DND-41 (cell line): ENCODE data around the gene SFXN4.
"Not testable (repeated sequence)": the region's sequence is repeated elsewhere in the genome, so short reads cannot be mapped to it uniquely, and the experiment has no call there.

ENCODE experiments used
- ATAC-seq: fragments of 200-7000 bp; cut with Tn5 transposase; 3 replicates; pipeline ENCODE4 v1.9.1; 2021; ENCODE audit warnings: low read depth; ENCODE audit not compliant: insufficient read depth
- DNase-seq: peaks from one replicate; pipeline ENCODE4 v3.0.0-alpha.2; 2020
- H2AFZ ChIP-seq: 2 replicates; pipeline ENCODE4 v1.6.0; 2012; ENCODE audit warnings: low read depth, low read length
- H3K27ac ChIP-seq: 2 replicates; pipeline ENCODE4 v1.5.1; 2012; ENCODE audit warnings: low read length, inconsistent platforms
- H3K27me3 ChIP-seq: fragments of 200-600 bp; sonication (generic); 2 replicates; pipeline ENCODE4 v1.6.0; 2012; ENCODE audit warnings: low read length, mild to moderate bottlenecking, inconsistent platforms; ENCODE audit not compliant: insufficient read depth, poor library complexity
- H3K36me3 ChIP-seq: 2 replicates; pipeline ENCODE4 v1.5.1; 2012; ENCODE audit warnings: low read length, inconsistent platforms; ENCODE audit not compliant: insufficient read depth
- H3K4me1 ChIP-seq: 2 replicates; pipeline ENCODE4 v1.5.1; 2012; ENCODE audit warnings: mild to moderate bottlenecking, low read length; ENCODE audit not compliant: insufficient read depth
- H3K4me2 ChIP-seq: 2 replicates; pipeline ENCODE4 v1.6.0; 2012; ENCODE audit warnings: mild to moderate bottlenecking, moderate library complexity, low read length, inconsistent platforms; ENCODE audit not compliant: insufficient read depth
- H3K4me3 ChIP-seq, 2 experiments: fragments of 200-600 bp in 1 of 2; shearing (Covaris generic) in 1 of 2; 2 replicates each; pipeline ENCODE4 v1.5.1; 2012 to 2016; ENCODE audit warnings: inconsistent platforms in 2 of 2, low read length in 2 of 2, mild to moderate bottlenecking in 2 of 2, low read depth in 1 of 2, moderate library complexity in 1 of 2
- H3K79me2 ChIP-seq: 2 replicates; pipeline ENCODE4 v1.6.0; 2012; ENCODE audit warnings: low read length, inconsistent platforms; ENCODE audit not compliant: insufficient read depth
- H3K9ac ChIP-seq: 2 replicates; pipeline ENCODE4 v1.6.0; 2012; ENCODE audit warnings: low read depth, mild to moderate bottlenecking, inconsistent platforms, low read length, moderate library complexity
- H3K9me3 ChIP-seq: 2 replicates; pipeline ENCODE4 v1.5.1; 2012; ENCODE audit warnings: low read length, moderate library complexity, mild to moderate bottlenecking, inconsistent platforms; ENCODE audit not compliant: insufficient read depth, severe bottlenecking
- H4K20me1 ChIP-seq: 2 replicates; pipeline ENCODE4 v1.6.0; 2012; ENCODE audit warnings: low read length; ENCODE audit not compliant: insufficient read depth
- CTCF ChIP-seq: IDR thresholded peaks from 2 replicates; pipeline ENCODE4 v1.5.1; 2012; ENCODE audit warnings: borderline replicate concordance, low read length, moderate library complexity, mild to moderate bottlenecking; ENCODE audit not compliant: poor library complexity, severe bottlenecking; ENCODE audit errors: extremely low read depth
- EZH2 ChIP-seq: IDR thresholded peaks from 3 replicates; pipeline ENCODE4 v1.6.1; 2012; ENCODE audit warnings: borderline replicate concordance, low read depth, mild to moderate bottlenecking, moderate library complexity, low read length, inconsistent platforms; ENCODE audit not compliant: severe bottlenecking

Gene SFXN4

GRCh38 chr10:119153661-119154060, 11.9 kb downstream of the SFXN4 start:
- no peak overlapping the region for H3K9ac ChIP-seq
- ATAC-seq (no peak), DNase-seq (no peak)
- no peaks in the 10 kb centered on the region for H3K4me1 ChIP-seq
- no peak overlapping the region for H3K27ac ChIP-seq
- no peak overlapping the region for H3K4me3 ChIP-seq
- no peak overlapping the region for H3K4me2 ChIP-seq
- peaks cover 84% of the 10 kb centered on the region for H3K36me3 ChIP-seq
- no peaks in the 10 kb centered on the region for H3K27me3 ChIP-seq
- H3K9me3 ChIP-seq, result no peaks in the 10 kb centered on the region
- no peaks in the 10 kb centered on the region for H4K20me1 ChIP-seq
- no peak for TF ChIP-seq CTCF
- no peak for TF ChIP-seq EZH2
- H3K79me2 ChIP-seq, result 0 out of 2 replicates have a peak, but pooled peaks cover 2% of the 10 kb centered on the region
- no peak overlapping the region for H2AFZ ChIP-seq

- Histone ChIP-seq H3K36me3 (peaks cover 86% of the 10 kb centered on the region), H4K20me1 (no peaks in the 10 kb centered on the region), H3K4me3 (no peak overlapping the region), H3K4me1 (no peaks in the 10 kb centered on the region), H3K9ac (no peak overlapping the region), H3K4me2 (no peak overlapping the region), H3K9me3 (no peaks in the 10 kb centered on the region), H3K79me2 (0 out of 2 replicates have a peak, but pooled peaks cover 2% of the 10 kb centered on the region), H3K27me3 (no peaks in the 10 kb centered on the region), H2AFZ (no peak overlapping the region), H3K27ac (no peak overlapping the region)
- TF ChIP-seq CTCF, result no peak
- no peak for TF ChIP-seq EZH2
- DNase-seq (no peak), ATAC-seq (no peak)
These were observed 12.5 kb downstream of the SFXN4 start for GRCh38 chr10:119153041-119153440.

GRCh38 chr10:119151601-119152000, 13.9 kb downstream of the SFXN4 start:
- not testable (repeated sequence) for H3K4me2 ChIP-seq, ATAC-seq, H3K9me3 ChIP-seq, H3K79me2 ChIP-seq, H3K27me3 ChIP-seq, H3K9ac ChIP-seq, H3K4me3 ChIP-seq, H4K20me1 ChIP-seq, H3K27ac ChIP-seq, H2AFZ ChIP-seq, H3K4me1 ChIP-seq, DNase-seq
- H3K36me3 ChIP-seq, result peaks cover 90% of the 10 kb centered on the region

- peaks cover 86% of the 10 kb centered on the region for H3K36me3 ChIP-seq
- no peak overlapping the region for H3K4me3 ChIP-seq
- TF ChIP-seq EZH2 (no peak), CTCF (peak; percentile 56)
- H2AFZ ChIP-seq, result no peak overlapping the region
- DNase-seq (no peak), ATAC-seq (peak; percentile 64; the same call in 2 of the 3 replicates)
- H3K9ac ChIP-seq, result no peak overlapping the region
- no peak overlapping the region for H3K4me2 ChIP-seq
- H3K27ac ChIP-seq, result no peak overlapping the region
- no peaks in the 10 kb centered on the region for H3K27me3 ChIP-seq
- no peaks in the 10 kb centered on the region for H3K79me2 ChIP-seq
- no peaks in the 10 kb centered on the region for H4K20me1 ChIP-seq
- no peaks in the 10 kb centered on the region for H3K9me3 ChIP-seq
- no peaks in the 10 kb centered on the region for H3K4me1 ChIP-seq
These were observed 15.8 kb downstream of the SFXN4 start for GRCh38 chr10:119149729-119150128.
